Neural progenitor cell (in vitro differentiated cells): ENCODE data around the gene ASB9. TPM values are rescaled to one million over a fixed set of nuclear protein-coding genes. Genes with fewer than 3 reads are reported as not detected.

Source experiments
- DNase-seq: peaks from one replicate; pipeline ENCODE4 v3.0.0-alpha.2; 2016; ENCODE audit warnings: low spot score
- H2AFZ ChIP-seq: fragments of 200-600 bp; sonication (generic); replicated peaks from 2 replicates; pipeline ENCODE4 v1.6.1; 2016; ENCODE audit warnings: antibody characterized with exemption
- H3F3A ChIP-seq: fragments of 200-600 bp; sonication (generic); 2 replicates; pipeline ENCODE4 v1.6.1; 2016; ENCODE audit warnings: antibody characterized with exemption, low read depth
- H3K27ac ChIP-seq: fragments of 200-600 bp; sonication (generic); 2 replicates; pipeline ENCODE4 v1.5.1; 2016; ENCODE audit warnings: mild to moderate bottlenecking
- H3K27me3 ChIP-seq: fragments of 200-600 bp; sonication (generic); 2 replicates; pipeline ENCODE4 v1.6.1; 2016; ENCODE audit warnings: mild to moderate bottlenecking, moderate library complexity
- H3K36me3 ChIP-seq: fragments of 200-600 bp; sonication (generic); 2 replicates; pipeline ENCODE4 v1.5.1; 2016
- H3K4me1 ChIP-seq: fragments of 200-600 bp; sonication (generic); 2 replicates; pipeline ENCODE4 v1.6.1; 2016; ENCODE audit warnings: mixed run types
- H3K4me2 ChIP-seq: fragments of 200-600 bp; sonication (generic); 2 replicates; pipeline ENCODE4 v1.6.1; 2016
- H3K4me3 ChIP-seq: fragments of 200-600 bp; sonication (generic); 2 replicates; pipeline ENCODE4 v1.5.1; 2016
- H3K79me2 ChIP-seq: fragments of 200-600 bp; sonication (generic); 2 replicates; pipeline ENCODE4 v1.6.1; 2016; ENCODE audit warnings: low read depth
- H3K9ac ChIP-seq: fragments of 200-600 bp; sonication (generic); 2 replicates; pipeline ENCODE4 v1.6.1; 2016
- H3K9me3 ChIP-seq: fragments of 200-600 bp; sonication (generic); 2 replicates; pipeline ENCODE4 v1.5.1; 2016; ENCODE audit warnings: low read depth
- H4K20me1 ChIP-seq: fragments of 200-600 bp; sonication (generic); 2 replicates; pipeline ENCODE4 v1.6.1; 2016; ENCODE audit warnings: low read depth
- H3K27ac Mint-ChIP-seq: 3 replicates; pipeline ENCODE4 v1.8.0; 2021; ENCODE audit warnings: mixed read lengths
- H3K27me3 Mint-ChIP-seq: 2 replicates; pipeline ENCODE4 v1.8.0; 2022; ENCODE audit warnings: low read depth, mild to moderate bottlenecking, inconsistent platforms, moderate library complexity, mixed read lengths; ENCODE audit not compliant: insufficient read depth
- H3K36me3 Mint-ChIP-seq: 3 replicates; pipeline ENCODE4 v1.8.0; 2021; ENCODE audit warnings: mixed read lengths
- H3K4me1 Mint-ChIP-seq: 3 replicates; pipeline ENCODE4 v1.8.0; 2021; ENCODE audit warnings: mixed read lengths
- H3K4me3 Mint-ChIP-seq: 3 replicates; pipeline ENCODE4 v1.8.0; 2021; ENCODE audit warnings: mild to moderate bottlenecking, moderate library complexity, mixed read lengths
- H3K9me3 Mint-ChIP-seq: 3 replicates; pipeline ENCODE4 v1.8.0; 2020; ENCODE audit warnings: mixed read lengths
- CTCF ChIP-seq: fragments of 200-600 bp; sonication (generic); IDR thresholded peaks from 2 replicates; pipeline ENCODE4 v1.5.1; 2017; ENCODE audit warnings: antibody characterized with exemption, mild to moderate bottlenecking
- EZH2 ChIP-seq: fragments of 200-600 bp; sonication (generic); IDR thresholded peaks from 2 replicates; pipeline ENCODE4 v1.6.1; 2017; ENCODE audit warnings: antibody characterized with exemption, mild to moderate bottlenecking, moderate library complexity
- EZH2phosphoT487 ChIP-seq: fragments of 200-600 bp; sonication (generic); IDR thresholded peaks from 2 replicates; pipeline ENCODE4 v1.6.1; 2017; ENCODE audit warnings: antibody characterized with exemption
- total RNA-seq: library from RNA; depleted of rRNA; stranded (reverse); fragments of >200 nt; gene quantifications from 2 replicates; pipeline ENCODE4 v1.2.3, GENCODE V29; 2015; ENCODE audit warnings: low replicate concordance

ASB9 gene
- total RNA-seq, 1 donor from 2014 or later = 1.1 TPM

DNA sequence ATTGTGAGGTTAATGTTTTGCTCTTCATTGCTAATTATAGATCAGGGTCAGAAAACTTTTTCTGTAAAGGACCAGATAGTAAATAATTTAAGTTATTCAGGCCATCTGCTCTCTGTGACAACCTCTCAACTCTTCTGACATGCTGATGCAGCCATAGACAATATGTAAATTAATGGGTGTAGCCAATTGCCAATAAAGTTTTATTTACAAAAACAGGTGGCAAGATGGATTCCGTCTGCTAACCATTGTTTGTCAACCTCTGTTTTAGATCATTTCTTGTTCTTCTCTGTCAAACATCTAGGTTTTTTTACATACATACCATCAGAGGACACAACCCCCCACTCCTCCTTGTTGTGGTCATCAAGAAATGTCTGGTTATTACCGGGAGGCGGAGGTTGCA, 33.7 kb downstream of the ASB9 start:
- H3K4me3 Mint-ChIP-seq = no peak overlapping the region
- no peak for DNase-seq
- H3K27me3 ChIP-seq = no peaks in the 10 kb centered on the region
- TF ChIP-seq CTCF (no peak), EZH2 (no peak), EZH2phosphoT487 (no peak)
- no peak overlapping the region for H3K4me3 ChIP-seq
- no peaks in the 10 kb centered on the region for H3F3A ChIP-seq
- H3K79me2 ChIP-seq = no peaks in the 10 kb centered on the region
- no peak overlapping the region for H3K27ac ChIP-seq
- H3K4me1 ChIP-seq = no peaks in the 10 kb centered on the region
- H3K4me2 ChIP-seq = no peak overlapping the region
- H3K4me1 Mint-ChIP-seq = no peaks in the 10 kb centered on the region
- H4K20me1 ChIP-seq = no peaks in the 10 kb centered on the region
- H3K9me3 Mint-ChIP-seq = peaks cover 2% of the 10 kb centered on the region
- H3K9me3 ChIP-seq = no peaks in the 10 kb centered on the region
- no peak overlapping the region for H3K27ac Mint-ChIP-seq
- no peaks in the 10 kb centered on the region for H3K36me3 ChIP-seq
- H3K27me3 Mint-ChIP-seq = peaks cover 4% of the 10 kb centered on the region
- H3K9ac ChIP-seq = no peak overlapping the region
- H2AFZ ChIP-seq = no peak overlapping the region
- no peaks in the 10 kb centered on the region for H3K36me3 Mint-ChIP-seq

DNA sequence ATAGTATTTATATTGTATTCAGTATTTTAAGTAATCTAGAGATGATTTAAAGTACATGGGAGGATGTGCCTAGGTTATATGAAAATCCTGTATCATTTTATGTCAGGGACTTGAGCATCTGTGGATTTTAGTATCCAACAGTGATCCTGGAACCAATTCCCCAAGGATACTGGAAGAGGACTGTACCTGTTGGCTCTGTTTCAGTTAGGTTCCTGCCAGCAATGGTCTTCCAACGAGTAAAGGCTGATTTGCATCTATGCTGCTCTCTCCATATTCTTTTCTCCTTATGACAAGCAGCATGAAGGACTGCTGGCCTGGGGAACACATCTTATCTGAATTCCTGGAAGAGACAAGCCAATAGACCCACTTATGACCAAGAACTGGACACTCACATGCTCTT, 34.9 kb downstream of the ASB9 start:
- H3F3A ChIP-seq = no peaks in the 10 kb centered on the region
- H4K20me1 ChIP-seq = no peaks in the 10 kb centered on the region
- Mint-ChIP-seq H3K27me3 (peaks cover 2% of the 10 kb centered on the region), H3K36me3 (no peaks in the 10 kb centered on the region), H3K4me3 (no peak overlapping the region), H3K27ac (no peak overlapping the region), H3K9me3 (peaks cover 2% of the 10 kb centered on the region), H3K4me1 (no peaks in the 10 kb centered on the region)
- H3K79me2 ChIP-seq = no peaks in the 10 kb centered on the region
- no peak overlapping the region for H2AFZ ChIP-seq
- DNase-seq = no peak
- TF ChIP-seq CTCF (no peak), EZH2phosphoT487 (no peak), EZH2 (no peak)
- no peaks in the 10 kb centered on the region for H3K4me1 ChIP-seq
- H3K4me3 ChIP-seq = no peak overlapping the region
- H3K9ac ChIP-seq = no peak overlapping the region
- H3K27me3 ChIP-seq = no peaks in the 10 kb centered on the region
- no peaks in the 10 kb centered on the region for H3K36me3 ChIP-seq
- no peak overlapping the region for H3K4me2 ChIP-seq
- no peak overlapping the region for H3K27ac ChIP-seq
- H3K9me3 ChIP-seq = no peaks in the 10 kb centered on the region

DNA sequence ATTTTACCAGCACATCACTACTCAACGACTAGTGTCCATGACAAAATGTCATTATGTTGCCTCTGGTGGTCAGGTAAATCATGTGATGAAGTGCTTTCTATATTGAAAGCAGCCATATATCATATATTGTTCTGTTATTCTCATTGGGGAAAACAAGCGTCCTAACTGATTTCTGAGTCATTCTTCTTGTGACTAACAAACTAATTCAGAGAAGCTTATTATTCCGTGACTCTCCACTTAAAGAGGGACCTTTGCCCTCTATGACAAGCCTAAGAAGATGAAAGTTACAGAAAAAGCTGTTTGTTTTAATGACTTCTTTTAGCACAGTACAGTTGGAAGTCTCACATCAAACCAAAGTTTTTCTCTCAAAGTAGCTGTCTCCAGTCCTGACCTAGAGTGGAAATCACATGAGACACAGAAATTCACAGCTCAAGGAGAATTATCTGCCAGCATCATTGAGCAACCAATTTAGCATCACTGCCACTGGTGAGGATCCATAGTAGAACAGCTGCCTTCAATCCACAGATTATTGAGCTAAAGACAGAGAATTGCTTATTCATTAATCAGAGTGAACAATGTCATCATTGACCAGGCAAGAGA, 36.4 kb downstream of the ASB9 start:
- H3K4me1 Mint-ChIP-seq = no peaks in the 10 kb centered on the region
- Histone ChIP-seq H3F3A (no peaks in the 10 kb centered on the region), H2AFZ (no peak overlapping the region)

More for the DNA sequence above, 36.4 kb downstream of the ASB9 start:
- Histone ChIP-seq H3K4me3 (no peak overlapping the region), H3K4me2 (no peak overlapping the region), H3K27me3 (no peaks in the 10 kb centered on the region), H3K9me3 (no peaks in the 10 kb centered on the region), H3K27ac (no peak overlapping the region), H3K36me3 (no peaks in the 10 kb centered on the region), H3K9ac (no peak overlapping the region), H3K79me2 (no peaks in the 10 kb centered on the region), H3K4me1 (no peaks in the 10 kb centered on the region), H4K20me1 (no peaks in the 10 kb centered on the region)
- Mint-ChIP-seq H3K27ac (no peak overlapping the region), H3K27me3 (peaks cover 2% of the 10 kb centered on the region), H3K36me3 (no peaks in the 10 kb centered on the region), H3K9me3 (peaks cover 2% of the 10 kb centered on the region), H3K4me3 (no peak overlapping the region)
- no peak for DNase-seq
- TF ChIP-seq EZH2 (no peak), EZH2phosphoT487 (no peak), CTCF (no peak)
